ENCODE measurements around the gene OGFOD3.

DNA sequence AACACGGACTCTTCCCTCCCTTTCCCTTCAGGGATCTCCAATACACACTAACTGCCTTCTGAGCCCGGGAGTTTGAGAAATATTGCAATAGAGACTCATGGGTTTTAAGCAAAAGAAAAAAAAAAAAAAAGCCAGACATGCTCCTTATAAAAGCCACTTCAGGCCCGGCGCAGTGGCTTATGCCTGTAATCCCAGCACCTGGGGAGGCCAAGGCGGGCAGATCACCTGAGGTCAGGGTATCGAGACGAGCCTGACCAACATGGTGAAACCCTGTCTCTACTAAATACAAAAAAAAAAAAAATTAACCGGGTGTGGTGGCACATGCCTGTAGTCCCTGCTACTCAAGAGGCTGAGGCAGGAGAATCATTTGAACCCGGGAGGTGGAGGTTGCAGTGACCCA, 2.6 kb downstream of the OGFOD3 start:
- TF ChIP-seq ZNF263 (CRISPR knock-in tag; IDR thresholded peaks at IDR 0.05; ENCODE audit: borderline replicate concordance): no peak
- TF ChIP-seq ZFP30 (CRISPR knock-in tag; IDR thresholded peaks at IDR 0.05; ENCODE audit: borderline replicate concordance): no peak
- TF ChIP-seq EHMT2 (IDR thresholded peaks at IDR 0.05): no peak
- no peak for TF ChIP-seq NFRKB (IDR thresholded peaks at IDR 0.05; ENCODE audit: low read depth)
